ENCODE data around the gene RFPL1. TPM values are rescaled to one million over a fixed set of nuclear protein-coding genes. Genes with fewer than 3 reads are reported as not detected.

The RFPL1 gene
- total and polyA plus RNA-seq, 7 experiments from 2014 or later, result 0.14 to 0.24 (median 0.15) TPM; not detected in 4

GRCh38 chr22:29458551-29458950 lies 20.2 kb downstream of the RFPL1 start:
- Histone ChIP-seq H3K36me3 (ENCODE audit: control insufficient read depth in 2 of 3, insufficient read depth in 3 of 3, low read length in 3 of 3) (no peaks in the 10 kb centered on the region), H3K4me3 (ENCODE audit: low read length) (no peak overlapping the region), H3K4me1 (ENCODE audit: control insufficient read depth in 2 of 2, insufficient read depth in 2 of 2, low read length in 2 of 2) (no peaks in the 10 kb centered on the region), H3K27me3 (ENCODE audit: control insufficient read depth in 2 of 2, insufficient read depth in 2 of 2, low read length in 2 of 2) (no peaks in the 10 kb centered on the region), H3K27ac (ENCODE audit: low read depth, low read length) (no peak overlapping the region), H3K9me3 (ENCODE audit: control insufficient read depth in 2 of 3, low read length in 3 of 3) (no peaks in the 10 kb centered on the region)
- ATAC-seq, result no peak
- intact Hi-C loops (cut with micrococcal nuclease), result no loop called here
- H3K27ac Mint-ChIP-seq, result no peak overlapping the region
- no peaks in the 10 kb centered on the region for H3K9me3 Mint-ChIP-seq
- peaks cover 0 to 2% (median 0%) of the 10 kb centered on the region in 7 donors for H3K4me1 Mint-ChIP-seq
- no peak for DNase-seq
- H3K4me3 Mint-ChIP-seq, result no peak overlapping the region
- H3K36me3 Mint-ChIP-seq, result no peaks in the 10 kb centered on the region
- ChIA-PET POLR2A (interaction anchor here (0.7 kb wide), 1 partner anchor 31 kb away, joined by 4 read pairs; no protein-coding TSS in a partner anchor), CTCF (no interaction called here)
- H3K27me3 Mint-ChIP-seq, result peaks cover 0 to 5% (median 0%) of the 10 kb centered on the region in 5 donors

GRCh38 chr22:29459773-29460172 lies 21.4 kb downstream of the RFPL1 start:
- no peak for DNase-seq
- no peak for ATAC-seq
- Histone ChIP-seq H3K27ac (ENCODE audit: low read depth, low read length) (no peak overlapping the region), H3K4me1 (ENCODE audit: control insufficient read depth in 2 of 2, insufficient read depth in 2 of 2, low read length in 2 of 2) (no peaks in the 10 kb centered on the region), H3K27me3 (ENCODE audit: control insufficient read depth in 2 of 2, insufficient read depth in 2 of 2, low read length in 2 of 2) (no peaks in the 10 kb centered on the region), H3K36me3 (ENCODE audit: control insufficient read depth in 2 of 3, insufficient read depth in 3 of 3, low read length in 3 of 3) (no peaks in the 10 kb centered on the region), H3K9me3 (ENCODE audit: control insufficient read depth in 2 of 3, low read length in 3 of 3) (no peaks in the 10 kb centered on the region), H3K4me3 (ENCODE audit: low read length) (no peak overlapping the region)
- Mint-ChIP-seq H3K27me3 (peaks cover 0 to 5% (median 0%) of the 10 kb centered on the region in 5 donors), H3K4me3 (no peak overlapping the region), H3K4me1 (peaks cover 0 to 2% (median 0%) of the 10 kb centered on the region in 7 donors), H3K9me3 (no peaks in the 10 kb centered on the region), H3K36me3 (no peaks in the 10 kb centered on the region), H3K27ac (no peak overlapping the region)
- POLR2A ChIA-PET, result no interaction called here
- intact Hi-C loops (cut with micrococcal nuclease), result no loop called here
- CTCF ChIA-PET, result no interaction called here

- H3K27ac Mint-ChIP-seq, result peak overlapping the region in 1 of 9 donors; percentile 41
- POLR2A ChIA-PET, result no interaction called here
- H3K36me3 ChIP-seq (ENCODE audit: control insufficient read depth in 2 of 3, insufficient read depth in 3 of 3, low read length in 3 of 3), result no peaks in the 10 kb centered on the region
- H3K27me3 ChIP-seq (ENCODE audit: control insufficient read depth in 2 of 2, insufficient read depth in 2 of 2, low read length in 2 of 2), result no peaks in the 10 kb centered on the region
- H3K9me3 Mint-ChIP-seq, result no peaks in the 10 kb centered on the region
- no peak overlapping the region for H3K4me3 ChIP-seq (ENCODE audit: low read length)
- H3K4me1 ChIP-seq (ENCODE audit: control insufficient read depth in 2 of 2, insufficient read depth in 2 of 2, low read length in 2 of 2), result no peaks in the 10 kb centered on the region
- H3K4me1 Mint-ChIP-seq, result peaks cover 0 to 2% (median 0%) of the 10 kb centered on the region in 7 donors
- H3K27ac ChIP-seq (ENCODE audit: low read depth, low read length), result no peak overlapping the region
- peaks cover 0 to 5% (median 0%) of the 10 kb centered on the region in 5 donors for H3K27me3 Mint-ChIP-seq
- DNase-seq, result no peak
- no peaks in the 10 kb centered on the region for H3K36me3 Mint-ChIP-seq
- ATAC-seq, result no peak
- intact Hi-C loops (cut with micrococcal nuclease), result no loop called here
- no peak overlapping the region for H3K4me3 Mint-ChIP-seq
- no peaks in the 10 kb centered on the region for H3K9me3 ChIP-seq (ENCODE audit: control insufficient read depth in 2 of 3, low read length in 3 of 3)
- CTCF ChIA-PET, result no interaction called here
These were observed 22.9 kb downstream of the RFPL1 start for GRCh38 chr22:29461263-29461662.

GRCh38 chr22:29463629-29464028 lies 25.2 kb downstream of the RFPL1 start:
- no peaks in the 10 kb centered on the region for H3K36me3 Mint-ChIP-seq
- ATAC-seq, result no peak
- intact Hi-C loops (cut with micrococcal nuclease), result no loop called here
- H3K9me3 Mint-ChIP-seq, result no peaks in the 10 kb centered on the region
- Histone ChIP-seq H3K27ac (ENCODE audit: low read depth, low read length) (no peak overlapping the region), H3K36me3 (ENCODE audit: control insufficient read depth in 2 of 3, insufficient read depth in 3 of 3, low read length in 3 of 3) (no peaks in the 10 kb centered on the region), H3K4me3 (ENCODE audit: low read length) (no peak overlapping the region), H3K27me3 (ENCODE audit: control insufficient read depth in 2 of 2, insufficient read depth in 2 of 2, low read length in 2 of 2) (no peaks in the 10 kb centered on the region), H3K9me3 (ENCODE audit: control insufficient read depth in 2 of 3, low read length in 3 of 3) (no peaks in the 10 kb centered on the region), H3K4me1 (ENCODE audit: control insufficient read depth in 2 of 2, insufficient read depth in 2 of 2, low read length in 2 of 2) (no peaks in the 10 kb centered on the region)
- H3K4me3 Mint-ChIP-seq, result no peak overlapping the region
- ChIA-PET CTCF (no interaction called here), POLR2A (no interaction called here)
- peaks cover 0 to under 1% (median 0%) of the 10 kb centered on the region in 7 donors for H3K4me1 Mint-ChIP-seq
- no peak overlapping the region for H3K27ac Mint-ChIP-seq
- DNase-seq, result no peak
- peaks cover 0 to 5% (median 0%) of the 10 kb centered on the region in 5 donors for H3K27me3 Mint-ChIP-seq

DNA sequence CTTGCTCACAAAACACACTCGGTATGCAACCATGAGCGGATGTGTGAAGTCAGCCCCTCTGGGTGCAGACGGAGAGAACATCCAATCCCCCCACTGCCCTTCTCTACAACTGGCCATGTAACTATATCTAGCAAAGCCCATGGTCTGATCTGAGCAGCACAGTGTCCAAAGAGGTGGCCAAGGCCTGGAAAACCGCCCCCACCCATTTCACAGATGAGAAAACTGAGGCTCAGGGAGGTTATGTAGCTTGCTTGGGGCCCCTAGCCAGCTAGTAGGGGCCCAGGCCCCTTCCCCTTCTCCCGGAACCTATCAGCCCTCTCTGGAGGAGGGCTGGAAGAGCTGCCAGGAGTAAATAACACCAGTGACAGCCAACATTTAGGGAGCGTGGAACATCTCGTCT lies 26.2 kb downstream of the RFPL1 start:
- peaks cover 0 to 8% (median 0%) of the 10 kb centered on the region in 5 donors for H3K27me3 Mint-ChIP-seq
- Histone ChIP-seq H3K9me3 (ENCODE audit: control insufficient read depth in 2 of 3, low read length in 3 of 3) (no peaks in the 10 kb centered on the region), H3K4me3 (ENCODE audit: low read length) (no peak overlapping the region), H3K4me1 (ENCODE audit: control insufficient read depth in 2 of 2, insufficient read depth in 2 of 2, low read length in 2 of 2) (no peaks in the 10 kb centered on the region), H3K27me3 (ENCODE audit: control insufficient read depth in 2 of 2, insufficient read depth in 2 of 2, low read length in 2 of 2) (no peaks in the 10 kb centered on the region), H3K27ac (ENCODE audit: low read depth, low read length) (no peak overlapping the region), H3K36me3 (ENCODE audit: control insufficient read depth in 2 of 3, insufficient read depth in 3 of 3, low read length in 3 of 3) (no peaks in the 10 kb centered on the region)
- DNase-seq (no peak), ATAC-seq (no peak)
- H3K9me3 Mint-ChIP-seq, result no peaks in the 10 kb centered on the region
- H3K4me1 Mint-ChIP-seq, result no peaks in the 10 kb centered on the region
- ChIA-PET CTCF (no interaction called here), POLR2A (no interaction called here)
- no peak overlapping the region for H3K4me3 Mint-ChIP-seq
- intact Hi-C loops (cut with micrococcal nuclease), result no loop called here
- H3K27ac Mint-ChIP-seq, result no peak overlapping the region
- no peaks in the 10 kb centered on the region for H3K36me3 Mint-ChIP-seq

GRCh38 chr22:29469755-29470154 lies 31.4 kb downstream of the RFPL1 start:
- ChIA-PET CTCF (no interaction called here), POLR2A (no interaction called here)
- Mint-ChIP-seq H3K4me3 (peak overlapping the region in 8 of 10 donors; percentile 23 to 81 (median 66)), H3K36me3 (no peaks in the 10 kb centered on the region), H3K27me3 (peaks cover 4 to 19% (median 10%) of the 10 kb centered on the region in 5 donors), H3K27ac (no peak overlapping the region), H3K4me1 (peaks cover 0 to 6% (median 2%) of the 10 kb centered on the region in 7 donors), H3K9me3 (no peaks in the 10 kb centered on the region)
- Histone ChIP-seq H3K36me3 (ENCODE audit: control insufficient read depth in 2 of 3, insufficient read depth in 3 of 3, low read length in 3 of 3) (no peaks in the 10 kb centered on the region), H3K4me1 (ENCODE audit: control insufficient read depth in 2 of 2, insufficient read depth in 2 of 2, low read length in 2 of 2) (no peaks in the 10 kb centered on the region), H3K27me3 (ENCODE audit: control insufficient read depth in 2 of 2, insufficient read depth in 2 of 2, low read length in 2 of 2) (no peaks in the 10 kb centered on the region), H3K27ac (ENCODE audit: low read depth, low read length) (no peak overlapping the region), H3K4me3 (ENCODE audit: low read length) (peak overlapping the region; percentile 27), H3K9me3 (ENCODE audit: control insufficient read depth in 2 of 3, low read length in 3 of 3) (no peaks in the 10 kb centered on the region)
- ATAC-seq (no peak), DNase-seq (no peak)
- intact Hi-C loops (cut with micrococcal nuclease), result no loop called here

GRCh38 chr22:29470159-29470855 lies 31.9 kb downstream of the RFPL1 start:
- intact Hi-C loops (cut with micrococcal nuclease), result no loop called here
- H3K4me1 ChIP-seq (ENCODE audit: control insufficient read depth in 2 of 2, insufficient read depth in 2 of 2, low read length in 2 of 2), result no peaks in the 10 kb centered on the region
- H3K36me3 Mint-ChIP-seq, result no peaks in the 10 kb centered on the region
- DNase-seq, result peak; percentile 42 to 84 (median 67)
- no peaks in the 10 kb centered on the region for H3K9me3 ChIP-seq (ENCODE audit: control insufficient read depth in 2 of 3, low read length in 3 of 3)
- H3K27ac ChIP-seq (ENCODE audit: low read depth, low read length), result no peak overlapping the region
- H3K27me3 Mint-ChIP-seq, result peaks cover 4 to 22% (median 11%) of the 10 kb centered on the region in 5 donors
- peak overlapping the region in 9 of 10 donors; percentile 38 to 81 (median 63) for H3K4me3 Mint-ChIP-seq
- H3K4me3 ChIP-seq (ENCODE audit: low read length), result peak overlapping the region; percentile 27
- H3K27ac Mint-ChIP-seq, result peak overlapping the region in 3 of 9 donors; percentile 18 to 62 (median 19)
- no peaks in the 10 kb centered on the region for H3K27me3 ChIP-seq (ENCODE audit: control insufficient read depth in 2 of 2, insufficient read depth in 2 of 2, low read length in 2 of 2)
- H3K4me1 Mint-ChIP-seq, result peaks cover 0 to 6% (median 2%) of the 10 kb centered on the region in 7 donors
- H3K9me3 Mint-ChIP-seq, result no peaks in the 10 kb centered on the region
- POLR2A ChIA-PET, result no interaction called here
- ATAC-seq, result peak; percentile 97
- CTCF ChIA-PET, result no interaction called here
- no peaks in the 10 kb centered on the region for H3K36me3 ChIP-seq (ENCODE audit: control insufficient read depth in 2 of 3, insufficient read depth in 3 of 3, low read length in 3 of 3)

All from naive thymus-derived CD4-positive, alpha-beta T cell (primary cell).